8988T (cell line): ENCODE data around the gene LSAMP.
"Not testable (repeated sequence)": the region's sequence is repeated elsewhere in the genome, so short reads cannot be mapped to it uniquely, and the experiment has no call there.

Experiments
- DNase-seq: peaks from one replicate; pipeline ENCODE4 v3.0.0; 2011

Gene LSAMP

GRCh38 chr3:115825046-115825445, 620.2 kb downstream of the LSAMP start:
- no peak for DNase-seq

- DNase-seq = no peak
These were observed 622.2 kb downstream of the LSAMP start for GRCh38 chr3:115823083-115823482.

GRCh38 chr3:115822579-115822978, 622.7 kb downstream of the LSAMP start:
- DNase-seq = no peak

- DNase-seq = peak; percentile 17
These were observed 625.4 kb downstream of the LSAMP start for GRCh38 chr3:115819785-115820384.

GRCh38 chr3:115814778-115815380, 630.4 kb downstream of the LSAMP start:
- no peak for DNase-seq

- no peak for DNase-seq
These were observed 631.3 kb downstream of the LSAMP start for GRCh38 chr3:115814006-115814405.

GRCh38 chr3:115808816-115809215, 636.5 kb downstream of the LSAMP start:
- no peak for DNase-seq

GRCh38 chr3:115808244-115808643, 637.0 kb downstream of the LSAMP start:
- DNase-seq = no peak

GRCh38 chr3:115806501-115806900, 638.8 kb downstream of the LSAMP start:
- DNase-seq = no peak

- no peak for DNase-seq
These were observed 639.8 kb downstream of the LSAMP start for GRCh38 chr3:115805520-115805919.

- no peak for DNase-seq
These were observed 640.6 kb downstream of the LSAMP start for GRCh38 chr3:115804713-115805119.

- no peak for DNase-seq
These were observed 641.1 kb downstream of the LSAMP start for GRCh38 chr3:115804200-115804599.

- no peak for DNase-seq
These were observed 641.6 kb downstream of the LSAMP start for GRCh38 chr3:115803661-115804060.

GRCh38 chr3:115800489-115801075, 644.7 kb downstream of the LSAMP start:
- DNase-seq = no peak

- DNase-seq = not testable (repeated sequence)
These were observed 645.2 kb downstream of the LSAMP start for GRCh38 chr3:115800065-115800464.

- DNase-seq = no peak
These were observed 652.9 kb downstream of the LSAMP start for GRCh38 chr3:115792206-115792955.

- not testable (repeated sequence) for DNase-seq
These were observed 653.8 kb downstream of the LSAMP start for GRCh38 chr3:115791271-115792153.

- DNase-seq = peak; percentile 48
These were observed 654.5 kb downstream of the LSAMP start for GRCh38 chr3:115790759-115791158.

GRCh38 chr3:115789481-115789880, 655.8 kb downstream of the LSAMP start:
- DNase-seq = no peak

- no peak for DNase-seq
These were observed 656.3 kb downstream of the LSAMP start for GRCh38 chr3:115788921-115789470.

GRCh38 chr3:115787818-115788217, 657.5 kb downstream of the LSAMP start:
- DNase-seq = no peak

- no peak for DNase-seq
These were observed 659.5 kb downstream of the LSAMP start for GRCh38 chr3:115785782-115786181.
